Renal pelvis (tissue), 4 donors: ENCODE measurements around the gene MARK3. TPM values are rescaled to one million over a fixed set of nuclear protein-coding genes. Genes with fewer than 3 reads are reported as not detected.
A peak's percentile ranks its signal among the peaks of the same experiment; 100 is the strongest.

Source experiments
- DNase-seq: peaks from one replicate; pipeline ENCODE4 v3.0.0-alpha.2; 2013
- polyA plus RNA-seq, 3 donors: library from polyadenylated mRNA; unstranded; fragments of 120-200 nt; gene quantifications; one replicate each; pipeline ENCODE4 v1.2.1, GENCODE V29; 2013; ENCODE audit not compliant: insufficient read length in 3 of 3

Gene MARK3
- polyA plus RNA-seq, 3 donors = 92.0 to 135 (median 103) TPM

DNA sequence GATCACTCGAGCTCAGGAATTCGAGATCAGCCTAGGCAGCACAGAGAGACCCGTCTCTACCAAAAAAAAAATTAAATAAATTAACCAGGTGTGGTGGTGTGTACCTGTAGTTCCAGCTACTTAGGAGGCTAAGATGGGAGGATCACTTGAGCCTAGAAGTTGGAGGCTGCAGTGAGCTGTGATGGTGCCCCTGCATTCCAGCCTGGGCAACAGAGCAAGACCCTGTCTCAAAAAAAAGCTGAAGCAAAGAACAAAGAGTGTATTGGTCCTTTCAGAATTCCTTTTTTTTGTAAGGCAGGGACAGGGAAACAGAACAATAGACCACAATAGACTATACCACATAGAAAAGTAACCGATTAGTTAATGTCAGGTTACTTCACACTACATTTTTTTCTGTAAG, 47.4 kb downstream of the MARK3 start:
- DNase-seq = no peak

DNA sequence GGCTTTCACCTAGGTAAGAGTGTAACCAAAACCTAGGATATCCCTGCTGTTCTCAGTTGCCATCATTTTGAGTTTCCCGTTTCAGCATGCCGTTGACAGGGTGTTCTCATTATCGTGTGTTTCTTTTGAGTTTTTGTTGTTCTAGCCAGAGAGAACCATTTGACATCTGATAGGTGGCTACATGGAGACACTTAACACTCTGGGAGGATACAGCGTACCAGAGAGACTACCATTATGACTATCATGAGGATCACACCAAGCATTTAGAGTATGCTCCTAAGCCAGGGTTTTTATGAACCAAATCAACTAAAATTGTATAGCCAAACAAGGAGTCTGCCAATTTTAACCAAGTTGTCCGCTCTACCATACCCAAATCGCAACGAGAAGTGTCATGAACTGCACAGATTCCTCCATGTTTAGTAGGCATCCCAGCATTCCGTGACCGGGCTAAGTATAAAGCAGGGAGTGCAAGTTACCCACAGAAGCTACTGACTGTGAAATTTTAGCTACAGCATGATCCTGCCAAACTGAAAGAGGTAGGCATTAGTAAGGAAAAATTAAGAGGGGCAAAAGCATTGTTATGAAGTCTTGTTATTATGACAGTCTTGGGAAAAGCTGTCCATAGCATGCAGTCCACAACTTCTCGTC, 48.8 kb downstream of the MARK3 start:
- DNase-seq = peak; percentile 14

DNA sequence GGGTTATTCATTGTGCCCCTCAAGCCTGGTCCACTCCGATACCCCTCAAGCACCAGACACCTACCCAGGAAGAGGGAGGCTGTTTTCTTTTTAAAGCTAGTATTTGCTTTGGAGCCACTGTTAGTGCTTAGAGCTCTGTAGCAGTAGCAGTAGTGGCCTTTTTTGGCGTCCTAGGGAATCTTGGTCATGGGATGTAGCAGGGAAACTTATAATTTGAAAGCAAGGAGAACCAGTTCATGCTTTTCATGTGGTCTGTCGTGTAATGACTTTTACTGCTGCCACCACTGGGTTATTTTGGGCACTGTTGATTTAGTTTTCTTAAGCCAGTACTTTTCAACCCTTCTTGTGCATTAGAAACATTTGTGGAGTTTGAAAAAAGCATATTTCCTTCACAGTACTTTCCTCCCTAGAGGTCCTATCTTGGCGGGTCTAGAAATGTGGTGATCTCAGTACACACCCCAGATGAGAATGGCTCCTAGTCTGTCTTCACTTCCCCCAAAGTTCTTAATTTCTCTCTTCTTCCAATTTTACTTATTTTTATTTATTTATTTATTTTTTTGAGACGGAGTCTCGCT, 49.7 kb downstream of the MARK3 start:
- DNase-seq = no peak

DNA sequence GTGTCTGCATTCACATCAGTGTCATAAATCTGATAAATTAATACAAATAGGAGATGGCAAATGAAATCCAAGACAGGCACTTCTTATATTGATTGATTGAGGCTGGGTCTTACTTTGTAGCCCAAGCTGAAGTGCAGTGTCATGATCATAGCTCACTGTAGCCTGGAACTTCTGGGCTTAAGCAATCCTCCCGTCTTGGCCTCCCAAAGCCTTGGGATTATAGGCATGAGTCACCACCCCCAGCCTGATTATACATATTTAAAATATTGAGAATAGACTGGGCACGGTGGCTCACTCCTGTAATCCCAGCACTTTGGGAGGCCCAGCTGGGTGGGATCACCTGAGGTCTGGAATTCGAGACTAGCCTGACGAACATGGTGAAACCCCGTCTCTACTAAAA, 51.3 kb downstream of the MARK3 start:
- no peak for DNase-seq

DNA sequence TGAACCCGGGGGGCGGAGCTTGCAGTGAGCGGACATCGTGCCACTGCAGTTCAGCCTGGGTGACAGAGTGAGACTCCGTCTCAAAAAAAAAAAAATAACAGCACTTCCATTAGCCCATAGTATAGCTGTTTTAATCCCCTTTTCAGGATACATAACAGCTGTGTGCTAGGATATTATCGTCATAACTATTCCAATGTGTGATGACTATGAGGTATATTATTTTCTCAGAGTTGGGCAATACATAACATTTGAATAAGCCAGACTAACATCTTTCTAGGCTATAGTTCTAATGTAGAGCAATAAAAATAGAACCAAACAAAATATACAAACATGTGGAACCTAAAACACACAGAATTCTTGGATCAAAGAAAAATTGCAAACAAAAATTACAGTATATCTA, 57.1 kb downstream of the MARK3 start:
- no peak for DNase-seq

DNA sequence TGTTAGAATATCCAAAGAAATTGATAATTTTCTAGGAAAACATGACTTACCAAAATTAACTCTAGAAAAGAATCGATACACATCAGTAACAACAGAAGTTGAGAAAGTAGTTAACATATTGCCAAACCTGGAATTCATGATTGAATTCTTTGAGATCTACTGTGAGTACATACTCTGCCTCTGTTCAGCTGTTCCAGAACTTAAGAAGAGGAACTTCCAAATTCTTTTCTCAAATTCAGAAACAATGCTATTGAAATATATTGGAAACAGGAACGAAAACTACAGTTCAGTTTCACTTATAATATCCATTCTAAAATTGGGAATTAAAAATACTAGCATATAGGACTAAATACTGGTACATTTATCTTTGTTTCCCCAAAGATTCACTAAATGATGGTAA, 57.9 kb downstream of the MARK3 start:
- DNase-seq = no peak

DNA sequence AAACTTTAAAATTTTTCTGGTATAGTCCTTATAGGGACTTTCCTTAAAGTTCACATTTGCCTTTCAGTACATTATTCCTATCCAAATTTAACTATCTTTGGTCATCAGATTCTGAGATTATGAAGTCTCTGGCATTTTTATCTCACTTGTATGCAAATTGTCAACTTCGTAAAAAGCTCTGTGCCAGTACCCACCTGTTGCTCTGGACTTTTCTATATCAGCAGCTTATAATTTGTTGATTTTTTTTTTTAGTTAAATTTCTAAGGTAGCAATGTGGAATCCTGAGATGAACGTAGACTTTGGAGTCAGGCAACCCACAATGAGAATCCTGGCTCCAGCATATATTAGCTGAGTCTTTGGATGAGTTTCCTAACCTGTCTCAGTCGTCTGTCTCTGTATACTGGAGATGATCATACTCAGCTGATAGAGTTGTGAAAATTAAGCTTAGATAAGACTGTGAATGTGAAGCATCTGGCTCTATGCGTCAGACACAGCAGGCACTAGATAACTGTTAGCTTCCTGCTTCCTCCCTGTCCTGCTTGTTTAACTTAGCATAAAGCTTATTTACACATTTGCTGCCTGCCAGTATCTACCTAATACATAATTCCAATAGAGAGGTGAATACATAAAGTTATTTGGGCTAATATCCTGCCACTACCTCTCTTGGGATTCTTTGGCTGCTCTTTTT, 59.8 kb downstream of the MARK3 start:
- DNase-seq = no peak

DNA sequence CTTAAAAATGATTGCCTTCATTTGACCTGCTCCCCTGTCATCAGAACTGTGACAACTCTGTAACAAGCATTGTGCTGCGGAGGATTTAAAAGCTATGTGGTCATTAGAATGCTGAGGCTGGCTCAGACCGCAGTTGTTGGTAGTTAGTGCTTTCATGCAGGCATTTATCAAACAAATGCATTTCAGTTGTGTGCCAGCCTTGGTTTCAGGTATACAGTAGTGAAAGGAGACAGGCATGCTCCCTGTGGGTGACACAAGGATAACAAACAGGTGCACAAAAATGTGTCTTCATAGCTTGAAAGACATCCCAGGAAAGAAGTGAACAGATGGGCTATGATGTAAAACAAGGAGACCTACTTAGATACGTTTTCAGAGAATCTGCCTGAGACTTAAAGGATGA, 60.6 kb downstream of the MARK3 start:
- no peak for DNase-seq

DNA sequence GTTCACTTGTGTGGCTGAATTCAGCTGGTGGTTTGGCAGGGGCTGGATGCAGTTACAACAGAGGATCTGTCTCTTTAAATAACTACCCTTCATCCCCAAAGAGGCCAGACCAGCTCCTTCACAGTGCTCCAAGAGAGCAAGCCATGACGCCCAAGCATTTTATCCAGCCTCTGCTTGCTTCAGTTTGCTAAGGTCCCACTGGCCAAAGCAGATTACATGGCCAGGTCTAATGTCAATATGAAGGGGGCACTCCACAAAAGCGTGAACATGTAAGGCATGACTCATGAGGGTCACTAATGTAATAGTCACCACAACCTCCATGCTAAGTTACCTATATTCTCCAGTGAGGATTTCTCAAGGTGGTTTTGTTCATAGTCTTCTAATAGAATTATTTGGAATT, 62.9 kb downstream of the MARK3 start:
- DNase-seq = no peak

DNA sequence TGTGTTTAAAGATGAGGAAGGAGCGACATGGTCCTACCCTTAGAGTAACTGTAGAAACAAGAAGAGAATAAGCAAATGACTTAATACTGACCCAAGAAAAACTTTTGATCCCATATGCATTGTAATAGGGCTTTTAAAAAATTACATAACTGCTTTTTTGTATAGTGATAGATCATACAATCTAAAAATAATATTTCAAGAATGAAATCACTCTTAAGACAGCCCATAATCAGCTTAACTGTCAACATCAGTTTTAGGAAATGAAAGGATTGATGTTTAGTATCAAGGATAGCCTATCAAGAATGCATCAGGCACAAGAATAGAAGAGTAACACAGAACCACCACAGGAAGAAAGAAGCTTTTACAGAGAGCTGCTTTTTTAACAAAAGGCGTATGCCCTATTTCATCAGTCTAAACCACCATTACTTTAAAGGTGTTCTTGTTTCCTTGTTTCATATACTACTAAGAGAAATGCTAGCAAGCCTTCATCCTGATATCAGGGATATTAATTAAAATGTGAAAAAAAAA, 64.5 kb downstream of the MARK3 start:
- DNase-seq = no peak

DNA sequence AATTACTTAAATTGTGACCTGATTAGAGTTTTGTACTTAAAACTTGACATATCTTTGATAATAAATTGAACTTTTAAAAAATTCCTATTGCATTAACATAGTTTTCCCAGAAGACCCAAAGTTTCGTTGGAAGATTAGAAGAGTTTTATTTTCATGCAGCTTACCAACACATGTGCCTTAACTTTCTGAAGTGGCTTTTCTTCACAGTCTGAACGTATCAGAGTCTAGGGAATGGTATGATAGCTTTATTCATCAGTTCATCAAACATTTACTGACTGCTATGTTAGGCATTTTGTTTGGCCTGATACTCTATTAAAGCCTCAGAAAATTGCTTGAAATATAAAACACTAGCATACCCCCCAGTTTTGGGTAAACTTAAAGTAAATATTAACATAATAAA, 65.2 kb downstream of the MARK3 start:
- DNase-seq = no peak

DNA sequence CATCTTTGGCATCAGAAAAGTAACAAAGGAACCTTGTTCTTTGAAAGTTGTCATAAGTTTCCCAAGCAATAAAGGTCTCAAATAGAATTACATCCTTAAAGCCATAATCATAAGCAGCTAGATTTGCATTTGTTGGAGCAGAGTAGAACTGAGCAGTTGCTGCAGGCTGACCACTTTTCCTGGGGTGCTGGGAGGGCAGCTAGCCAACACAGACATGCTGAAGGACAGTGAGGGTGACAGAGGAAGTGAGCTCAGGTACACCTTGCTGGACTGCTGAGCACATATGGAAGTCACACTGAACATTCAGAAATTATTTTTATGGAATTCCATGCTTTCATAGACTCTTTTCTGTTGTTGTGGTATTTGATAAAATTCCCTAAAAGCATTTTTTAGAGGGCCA, 66.2 kb downstream of the MARK3 start:
- no peak for DNase-seq

DNA sequence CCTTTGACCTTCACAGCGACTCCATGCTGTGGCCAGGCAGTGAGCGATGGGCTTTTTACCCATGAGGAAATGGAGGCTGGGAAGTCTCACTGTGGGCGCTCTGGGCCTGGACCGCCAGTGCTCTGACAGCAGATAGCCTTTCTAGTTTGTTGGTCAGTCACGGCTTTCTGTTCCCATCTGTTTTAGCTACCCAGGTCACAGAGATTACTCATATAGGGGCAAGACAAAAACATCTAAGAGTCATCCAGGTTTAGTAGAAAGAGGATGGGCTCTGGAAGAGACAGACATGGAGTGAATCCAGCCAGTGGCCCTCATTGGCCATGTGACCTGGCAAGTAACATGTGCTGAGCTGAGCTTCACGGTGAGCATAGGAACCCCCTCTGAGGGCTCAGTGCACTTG, 68.6 kb downstream of the MARK3 start:
- no peak for DNase-seq

DNA sequence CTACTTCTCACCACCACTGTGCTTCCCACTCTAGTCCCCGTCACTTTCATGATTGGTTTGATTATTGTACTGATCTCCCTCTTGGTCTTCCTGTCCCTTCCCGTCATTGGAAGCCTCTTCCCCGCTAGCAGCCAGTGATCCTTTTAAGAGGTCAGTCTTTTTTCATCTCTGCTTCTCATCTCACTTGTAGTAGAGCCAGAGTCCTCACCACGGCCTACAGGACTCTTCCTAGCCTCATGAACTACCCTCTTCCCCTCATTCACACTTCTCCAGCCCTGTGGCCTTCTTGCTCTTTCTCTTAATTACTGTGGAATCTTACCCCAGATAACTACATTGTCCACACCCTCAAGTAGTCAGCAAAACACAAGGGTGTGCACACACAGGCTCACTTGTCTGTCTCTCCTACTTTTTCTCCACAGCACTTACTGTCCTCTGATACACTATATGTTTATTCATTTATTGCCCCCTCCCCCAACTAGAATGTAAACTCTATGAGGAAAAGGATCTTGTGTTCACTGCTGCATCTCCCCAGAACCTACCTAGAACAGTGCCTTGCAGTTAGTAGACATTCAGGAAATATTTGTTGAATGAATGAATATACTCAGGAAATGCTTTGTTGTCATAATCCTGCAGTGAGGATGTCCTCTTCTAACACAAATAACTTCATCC, 71.1 kb downstream of the MARK3 start:
- DNase-seq = no peak

DNA sequence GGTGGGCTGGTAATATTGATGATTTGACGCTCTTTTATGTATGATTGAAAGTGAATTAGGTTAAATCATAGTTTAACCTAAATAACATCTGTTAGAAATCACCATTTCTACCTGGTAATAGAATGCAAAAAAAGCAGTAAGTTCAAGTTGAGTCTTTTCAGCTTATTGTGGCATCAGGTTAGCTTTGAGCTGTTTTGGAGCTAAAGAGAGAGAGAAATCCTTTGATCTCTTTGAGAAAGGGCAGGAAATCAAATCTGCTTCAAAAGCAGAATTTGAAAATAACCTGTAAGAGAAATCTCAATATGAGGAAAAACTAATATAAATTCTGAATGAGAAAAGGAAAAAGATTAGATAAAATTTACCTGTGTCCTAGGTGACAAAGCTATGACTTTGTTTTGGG, 75.2 kb downstream of the MARK3 start:
- DNase-seq = no peak

DNA sequence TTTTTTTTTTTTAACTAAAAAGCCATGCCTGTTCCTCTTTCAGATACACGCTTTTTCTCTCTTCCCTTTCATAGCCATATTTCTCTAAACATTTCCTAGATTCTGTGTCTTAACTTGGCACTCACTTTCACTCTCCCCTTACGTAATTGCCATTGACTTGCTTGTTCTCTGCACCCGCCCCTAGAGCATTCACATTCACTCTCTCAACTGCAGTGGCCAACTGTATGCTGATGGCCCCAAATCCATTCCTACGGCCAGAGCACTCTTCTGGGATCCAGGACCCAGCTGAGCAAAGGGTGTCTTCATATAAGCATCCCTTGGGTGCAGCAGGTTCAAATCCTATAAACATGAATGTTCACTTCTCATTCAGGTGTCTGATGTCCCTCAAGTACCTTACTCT, 77.9 kb downstream of the MARK3 start:
- DNase-seq = no peak

DNA sequence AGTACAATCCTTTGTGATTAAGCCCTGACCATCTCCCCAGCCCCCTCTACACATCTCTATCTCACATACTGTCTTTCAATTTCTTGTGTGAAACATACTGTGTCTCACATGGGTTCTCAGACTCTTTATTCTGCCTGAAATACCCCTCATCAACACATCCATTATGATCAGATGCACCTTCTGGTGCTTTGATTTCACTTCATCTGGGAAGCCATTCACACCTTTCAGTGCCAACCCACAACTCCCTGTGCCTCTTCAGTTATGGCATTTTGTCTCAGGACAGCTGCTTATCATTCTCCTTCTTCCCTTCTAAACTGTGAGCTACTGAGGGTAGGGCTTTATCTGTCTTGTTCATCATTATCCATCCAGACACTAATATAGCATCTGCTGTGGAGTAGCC, 78.6 kb downstream of the MARK3 start:
- no peak for DNase-seq

DNA sequence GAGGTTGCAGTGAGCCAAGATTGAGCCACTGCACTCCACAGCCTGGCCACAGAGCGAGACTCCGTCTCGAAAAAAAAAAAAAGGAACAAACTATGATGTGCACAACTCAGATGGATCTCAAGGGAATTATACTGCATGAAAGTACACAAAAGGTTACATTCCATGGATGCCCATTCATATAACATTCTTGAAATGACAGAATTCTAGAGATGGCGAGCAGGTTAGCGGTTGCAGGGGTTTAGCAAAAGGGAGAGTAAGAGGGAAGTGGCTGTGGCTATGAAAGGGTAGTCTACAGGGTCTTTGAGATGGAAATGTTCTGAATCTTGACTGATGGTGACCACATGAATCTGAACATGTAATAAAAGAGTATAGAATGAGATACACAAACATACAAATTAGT, 87.7 kb downstream of the MARK3 start:
- DNase-seq = no peak

DNA sequence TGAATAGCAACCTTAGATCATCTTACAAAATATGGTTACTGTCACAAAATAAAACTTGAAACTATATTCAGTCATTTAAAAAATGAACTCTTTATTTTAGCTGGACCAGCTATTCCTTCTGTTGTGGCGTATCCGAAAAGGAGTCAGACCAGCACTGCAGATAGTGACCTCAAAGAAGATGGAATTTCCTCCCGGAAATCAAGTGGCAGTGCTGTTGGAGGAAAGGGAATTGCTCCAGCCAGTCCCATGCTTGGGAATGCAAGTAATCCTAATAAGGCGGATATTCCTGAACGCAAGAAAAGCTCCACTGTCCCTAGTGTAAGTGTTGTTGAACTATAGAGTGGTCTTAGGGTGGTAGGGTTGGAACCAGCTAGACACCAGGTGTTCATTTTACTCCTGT, 89.7 kb downstream of the MARK3 start:
- no peak for DNase-seq

DNA sequence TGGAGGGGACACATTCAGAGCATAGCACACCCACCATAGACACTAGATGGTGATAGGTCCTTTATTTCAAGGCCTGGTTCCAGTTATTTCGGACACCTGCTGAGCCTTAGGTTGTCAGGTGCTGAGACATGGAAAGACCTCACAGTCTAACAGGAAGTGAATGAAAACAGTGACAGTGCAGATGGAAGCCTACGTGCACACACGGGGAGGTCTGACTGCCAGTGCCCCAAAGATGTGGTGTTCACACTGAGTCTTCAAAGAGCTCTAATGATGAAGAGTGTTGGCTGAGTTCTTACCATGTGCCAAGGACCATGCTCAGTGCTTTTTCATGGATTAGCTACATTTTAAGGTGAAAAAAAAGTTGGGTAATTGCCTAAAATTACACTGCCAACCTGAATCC, 90.8 kb downstream of the MARK3 start:
- DNase-seq = no peak

DNA sequence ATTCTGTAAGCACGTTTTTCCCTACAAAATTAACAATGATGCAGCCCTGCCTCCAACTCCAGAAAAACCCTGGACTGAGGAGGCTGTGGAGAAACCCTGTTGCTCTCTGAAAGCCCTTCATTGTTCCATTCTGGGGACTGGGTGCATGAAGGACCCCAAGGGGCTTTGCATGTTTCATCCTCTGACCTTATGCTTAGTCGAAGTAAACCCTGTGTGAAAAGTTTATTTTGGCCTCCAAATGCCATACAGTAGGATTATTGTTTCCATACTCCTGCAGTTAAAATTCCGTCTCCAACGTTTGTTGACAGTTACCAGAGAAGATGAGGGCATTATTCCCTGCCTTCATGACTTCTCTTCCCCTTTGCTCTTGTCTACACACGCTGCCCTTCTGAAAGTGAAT, 91.4 kb downstream of the MARK3 start:
- DNase-seq = no peak

DNA sequence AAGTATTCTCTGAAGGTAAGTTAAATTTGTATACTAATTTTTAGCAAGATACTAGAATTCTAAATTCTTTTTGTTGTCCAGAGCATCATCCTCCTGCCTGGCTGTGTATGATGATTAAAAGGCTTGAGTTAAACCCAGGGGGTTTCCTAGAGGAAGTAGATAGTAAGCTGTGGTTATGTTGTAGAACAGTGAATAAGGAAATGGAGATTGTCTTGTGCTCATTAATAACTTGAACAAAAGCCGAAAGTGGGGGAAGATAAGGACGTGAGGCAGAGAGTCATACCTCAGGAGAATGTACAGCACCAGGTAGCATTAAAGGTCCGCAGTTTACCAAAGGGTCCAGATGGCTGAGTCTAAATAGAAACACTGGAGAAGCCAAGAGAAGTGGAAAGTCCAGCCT, 95.4 kb downstream of the MARK3 start:
- DNase-seq = no peak

DNA sequence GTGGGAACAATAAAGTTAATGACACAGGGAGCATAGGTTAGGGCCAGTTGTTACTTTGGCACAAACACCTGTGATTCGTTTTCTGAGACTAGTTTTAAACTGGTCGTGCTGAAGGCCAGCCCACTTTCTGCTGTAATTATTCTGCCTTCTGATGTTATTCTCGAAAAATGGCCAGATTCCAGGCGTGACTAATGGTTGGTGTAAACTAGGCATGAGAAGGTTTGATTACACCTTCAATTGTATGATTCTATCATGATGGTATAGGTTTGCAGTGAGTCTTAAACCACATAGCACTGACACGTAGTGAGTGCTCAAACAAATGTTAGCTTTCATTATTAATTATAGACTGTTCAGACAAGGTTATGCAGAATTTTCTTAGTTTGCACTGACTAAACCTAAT, 98.4 kb downstream of the MARK3 start:
- peak; percentile 21 for DNase-seq
